K562 (cell line): Measurements from ENCODE around the gene ACSF3. TPM values are rescaled to one million over a fixed set of nuclear protein-coding genes. Genes with fewer than 3 reads are reported as not detected.

Source experiments
- ARID3B ChIP-seq: fragments of 250-450 bp; sonication (Bioruptor Pico); IDR thresholded peaks from 2 replicates; pipeline ENCODE4 v1.4.0; 2020; ENCODE audit warnings: borderline replicate concordance
- ELF1 ChIP-seq: fragments of 200-800 bp; sonication (Bioruptor generic); IDR thresholded peaks from 2 replicates; pipeline ENCODE4 v1.6.1; 2016; ENCODE audit warnings: missing genetic modification characterization, missing compliant biosample characterization
- GABPB1 ChIP-seq: sonication (generic); formaldehyde crosslinking; IDR thresholded peaks from 2 replicates; pipeline ENCODE4 v1.8.0; 2022; ENCODE audit warnings: mild to moderate bottlenecking, missing genetic modification reagents
- HCFC1 ChIP-seq: IDR thresholded peaks from 2 replicates; pipeline ENCODE4 v1.6.1; 2012; ENCODE audit warnings: low read depth, low read length, improper control_type of control experiment
- HMGN3 ChIP-seq: IDR thresholded peaks from 2 replicates; pipeline ENCODE4 v1.6.1; 2011; ENCODE audit warnings: borderline replicate concordance, low read depth, mild to moderate bottlenecking, mixed read lengths, low read length; ENCODE audit not compliant: insufficient read length; ENCODE audit errors: extremely low read depth
- IRF2 ChIP-seq: sonication (generic); formaldehyde crosslinking; IDR thresholded peaks from 2 replicates; pipeline ENCODE4 v1.8.1; 2022; ENCODE audit warnings: mild to moderate bottlenecking, missing genetic modification reagents
- NFE2L1 ChIP-seq: fragments of 450-650 bp; IDR thresholded peaks from 2 replicates; pipeline ENCODE4 v1.6.1; 2016; ENCODE audit warnings: missing genetic modification characterization, low read depth, mild to moderate bottlenecking, missing compliant biosample characterization, moderate library complexity, borderline replicate concordance
- RB1 ChIP-seq: fragments of 450-650 bp; IDR thresholded peaks from 2 replicates; pipeline ENCODE4 v1.6.1; 2017; ENCODE audit warnings: low read depth, mild to moderate bottlenecking
- USF2 ChIP-seq: sonication (generic); formaldehyde crosslinking; IDR thresholded peaks from 2 replicates; pipeline ENCODE4 v1.5.0; 2020; ENCODE audit warnings: missing genetic modification reagents
- VEZF1 ChIP-seq: fragments of 200-800 bp; sonication (Bioruptor generic); IDR thresholded peaks from 2 replicates; pipeline ENCODE4 v1.6.1; 2017; ENCODE audit warnings: missing genetic modification characterization, missing compliant biosample characterization
- ZFX ChIP-seq: sonication (generic); formaldehyde crosslinking; IDR thresholded peaks from 2 replicates; pipeline ENCODE4 v1.8.0; 2022; ENCODE audit warnings: mild to moderate bottlenecking, missing genetic modification reagents, moderate library complexity
- ZNF57 ChIP-seq: fragments of 450-650 bp; formaldehyde crosslinking; IDR thresholded peaks from 2 replicates; pipeline ENCODE4 v1.4.0; 2020; ENCODE audit warnings: mild to moderate bottlenecking, moderate library complexity
- ZNF583 ChIP-seq: fragments of 250-450 bp; sonication (Bioruptor Pico); IDR thresholded peaks from 2 replicates; pipeline ENCODE4 v1.4.0; 2020
- ZNF76 ChIP-seq: fragments of 250-450 bp; sonication (Bioruptor Pico); IDR thresholded peaks from 2 replicates; pipeline ENCODE4 v1.4.0; 2020; ENCODE audit warnings: mild to moderate bottlenecking, moderate library complexity, borderline replicate concordance
- polyA plus RNA-seq, 8 experiments: library from polyadenylated mRNA; depleted of rRNA in 4 of 8; stranded (reverse) in 5 of 8; unstranded in 3 of 8; fragments of >200 nt; fragmentation: Nextera tagmentation in 2 of 8; fragmentation: Illumina TruSeq in 1 of 8; extraction: Ambion mirVana in 2 of 8; extraction: Trizol in 1 of 8; gene quantifications; 2 replicates each; pipeline versions ENCODE4 v1.2.1 to v1.2.3, GENCODE V29; 2011 to 2014; ENCODE audit warnings: inconsistent platforms in 1 of 8, missing spikeins in 1 of 8
- total RNA-seq, 7 experiments: library from RNA; depleted of rRNA in 6 of 7; stranded (reverse); fragments of >200 nt in 6 of 7; fragmentation: Illumina TruSeq in 2 of 7; extraction: Trizol in 2 of 7; gene quantifications; 2 replicates each; pipeline versions ENCODE4 v1.2.1 to v1.2.3, GENCODE V29; 2011 to 2021; ENCODE audit warnings: low replicate concordance in 1 of 7
- TF ChIP-seq, protein P1 (sequence below): fragments of 450-650 bp; formaldehyde crosslinking; IDR thresholded peaks from 2 replicates; pipeline ENCODE4 v1.4.0; 2020; ENCODE audit warnings: mild to moderate bottlenecking, moderate library complexity
- TF ChIP-seq, protein P2 (sequence below): fragments of 250-450 bp; sonication (Bioruptor Pico); IDR thresholded peaks from 2 replicates; pipeline ENCODE4 v1.8.0; 2021; ENCODE audit warnings: moderate library complexity, mild to moderate bottlenecking, inconsistent platforms

Gene ACSF3
- total and polyA plus RNA-seq, 9 of the 15 experiments (the other 6 are each of a cell fraction or from before 2014, with no cell fraction given), result 0.77 to 32.8 (median 14.7) TPM

DNA sequence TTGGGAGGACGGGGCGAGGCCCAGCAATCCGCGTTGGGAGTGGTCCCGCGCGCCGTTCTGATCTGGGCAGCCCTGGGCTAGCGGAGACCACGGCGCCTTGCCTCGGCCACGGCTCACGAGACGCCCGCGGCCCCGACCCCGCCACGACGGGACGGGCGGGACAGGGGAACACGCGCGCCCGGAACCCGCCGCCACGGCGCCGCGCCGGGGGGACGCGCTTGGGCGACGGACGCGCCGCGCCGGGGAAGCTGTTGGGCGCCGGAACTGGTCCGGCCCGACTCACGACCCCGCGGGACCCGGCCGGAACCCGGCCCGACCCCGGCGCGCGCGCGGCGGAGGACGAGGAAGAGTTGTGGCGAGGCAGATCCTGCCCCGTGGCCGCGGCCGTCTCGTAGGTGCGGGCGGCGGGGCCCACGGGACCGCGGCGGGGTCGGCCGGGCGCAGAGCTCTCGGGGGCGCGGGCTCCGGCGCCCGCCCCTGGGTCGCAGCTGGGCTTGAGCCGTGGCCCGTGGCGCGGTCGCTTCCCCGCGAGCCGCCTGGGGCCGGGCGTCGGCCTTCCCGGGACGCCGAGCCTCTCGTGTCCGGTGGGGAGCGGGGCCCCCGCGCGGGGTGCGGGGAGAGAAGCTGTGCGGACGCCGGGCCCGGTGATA, at the start of gene ACSF3 (continued):
- TF ChIP-seq, protein P1, sequence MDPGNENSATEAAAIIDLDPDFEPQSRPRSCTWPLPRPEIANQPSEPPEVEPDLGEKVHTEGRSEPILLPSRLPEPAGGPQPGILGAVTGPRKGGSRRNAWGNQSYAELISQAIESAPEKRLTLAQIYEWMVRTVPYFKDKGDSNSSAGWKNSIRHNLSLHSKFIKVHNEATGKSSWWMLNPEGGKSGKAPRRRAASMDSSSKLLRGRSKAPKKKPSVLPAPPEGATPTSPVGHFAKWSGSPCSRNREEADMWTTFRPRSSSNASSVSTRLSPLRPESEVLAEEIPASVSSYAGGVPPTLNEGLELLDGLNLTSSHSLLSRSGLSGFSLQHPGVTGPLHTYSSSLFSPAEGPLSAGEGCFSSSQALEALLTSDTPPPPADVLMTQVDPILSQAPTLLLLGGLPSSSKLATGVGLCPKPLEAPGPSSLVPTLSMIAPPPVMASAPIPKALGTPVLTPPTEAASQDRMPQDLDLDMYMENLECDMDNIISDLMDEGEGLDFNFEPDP (CRISPR knock-in tag), result no peak
- TF ChIP-seq ZFX (CRISPR knock-in tag) (peak; percentile 60), ARID3B (CRISPR knock-in tag) (no peak), GABPB1 (peak; percentile 79; the same call in 1 of the 2 replicates), ELF1 (tag) (peak; percentile 57; the same call in 1 of the 2 replicates), NFE2L1 (tag) (no peak), USF2 (CRISPR knock-in tag) (no peak), RB1 (peak; percentile 99), HMGN3 (peak; percentile 93), VEZF1 (CRISPR knock-in tag) (peak; percentile 59; the same call in 1 of the 2 replicates), ZNF76 (CRISPR knock-in tag) (peak; percentile 69; the same call in 1 of the 2 replicates), HCFC1 (peak; percentile 89), ZNF583 (0 out of 2 replicates have a peak, but pooled peaks have one; percentile 35), ZNF57 (CRISPR knock-in tag) (no peak), IRF2 (no peak)
- TF ChIP-seq, protein P2, sequence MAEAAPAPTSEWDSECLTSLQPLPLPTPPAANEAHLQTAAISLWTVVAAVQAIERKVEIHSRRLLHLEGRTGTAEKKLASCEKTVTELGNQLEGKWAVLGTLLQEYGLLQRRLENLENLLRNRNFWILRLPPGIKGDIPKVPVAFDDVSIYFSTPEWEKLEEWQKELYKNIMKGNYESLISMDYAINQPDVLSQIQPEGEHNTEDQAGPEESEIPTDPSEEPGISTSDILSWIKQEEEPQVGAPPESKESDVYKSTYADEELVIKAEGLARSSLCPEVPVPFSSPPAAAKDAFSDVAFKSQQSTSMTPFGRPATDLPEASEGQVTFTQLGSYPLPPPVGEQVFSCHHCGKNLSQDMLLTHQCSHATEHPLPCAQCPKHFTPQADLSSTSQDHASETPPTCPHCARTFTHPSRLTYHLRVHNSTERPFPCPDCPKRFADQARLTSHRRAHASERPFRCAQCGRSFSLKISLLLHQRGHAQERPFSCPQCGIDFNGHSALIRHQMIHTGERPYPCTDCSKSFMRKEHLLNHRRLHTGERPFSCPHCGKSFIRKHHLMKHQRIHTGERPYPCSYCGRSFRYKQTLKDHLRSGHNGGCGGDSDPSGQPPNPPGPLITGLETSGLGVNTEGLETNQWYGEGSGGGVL, result no peak
